AML-193 (cell line): ENCODE results near the gene PPM1H.
A peak's percentile ranks its signal among the peaks of the same experiment; 100 is the strongest.

ENCODE experiments used
- DNase-seq, 2 experiments: peaks; one replicate each; lab custom pipeline; 2025; lab: John Stamatoyannopoulos, UW

PPM1H gene

GRCh38 chr12:62604373-62604772 lies 330.6 kb downstream of the PPM1H start:
- no peak for DNase-seq

GRCh38 chr12:62603811-62604098 lies 331.2 kb downstream of the PPM1H start:
- DNase-seq: no peak

DNA sequence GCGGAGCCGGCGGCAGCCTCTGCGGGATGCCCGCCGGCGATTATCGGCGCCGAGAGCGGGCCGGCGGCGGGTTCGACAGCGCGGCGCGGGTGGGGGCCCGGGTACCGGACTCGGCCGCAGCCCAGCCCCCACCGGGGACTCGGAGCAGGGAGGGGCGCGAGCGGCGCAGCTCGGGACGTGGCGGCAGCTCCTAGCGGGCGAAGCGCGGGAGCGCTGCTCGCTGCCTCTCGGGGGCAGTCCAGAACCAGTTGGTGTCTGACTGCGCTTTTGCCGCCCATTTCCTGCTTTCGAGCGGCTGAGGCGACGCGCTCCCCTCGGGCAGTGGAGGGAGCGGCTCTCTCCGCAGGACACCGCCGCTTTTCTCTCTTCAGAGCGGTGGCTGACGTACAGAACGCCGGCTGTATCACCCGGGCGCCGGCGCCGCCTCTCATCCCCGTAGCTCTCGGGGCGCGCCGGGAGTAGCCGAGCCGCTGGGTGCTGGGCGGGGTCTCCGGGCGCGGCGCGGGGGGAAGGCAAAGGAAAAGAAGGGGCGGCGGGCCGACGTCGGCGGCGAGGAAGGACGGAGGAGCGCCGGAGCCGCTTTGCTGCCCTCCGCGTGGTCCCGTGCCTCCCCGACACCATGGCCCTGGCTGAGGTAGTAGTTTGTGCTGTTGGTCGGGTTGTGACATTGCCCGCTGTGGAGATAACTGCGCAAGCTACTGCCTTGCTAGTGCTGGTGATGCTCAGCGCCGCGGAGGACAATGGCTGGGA lies 331.7 kb downstream of the PPM1H start:
- DNase-seq: peak; percentile 62 to 78

GRCh38 chr12:62602255-62603060 lies 332.5 kb downstream of the PPM1H start:
- peak; percentile 81 to 87 for DNase-seq

DNA sequence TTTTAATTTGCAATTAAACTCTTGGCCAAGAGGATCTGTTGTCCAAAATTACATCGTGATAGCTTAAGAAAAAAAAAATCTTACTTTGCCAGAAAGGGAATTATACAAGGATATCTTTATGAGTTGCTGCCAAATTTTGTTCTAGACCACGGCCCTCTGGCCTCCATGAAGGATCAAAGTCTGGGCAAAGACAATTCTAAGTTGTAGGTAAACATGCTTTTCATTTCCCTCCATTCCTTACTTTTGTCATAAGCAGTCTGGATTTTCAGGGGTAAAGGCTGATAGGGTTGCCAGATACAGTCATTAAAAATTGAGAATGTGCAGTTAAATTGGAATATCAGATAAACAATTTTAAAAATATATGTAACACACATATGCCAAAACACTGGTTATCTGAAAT lies 333.2 kb downstream of the PPM1H start:
- DNase-seq: no peak

DNA sequence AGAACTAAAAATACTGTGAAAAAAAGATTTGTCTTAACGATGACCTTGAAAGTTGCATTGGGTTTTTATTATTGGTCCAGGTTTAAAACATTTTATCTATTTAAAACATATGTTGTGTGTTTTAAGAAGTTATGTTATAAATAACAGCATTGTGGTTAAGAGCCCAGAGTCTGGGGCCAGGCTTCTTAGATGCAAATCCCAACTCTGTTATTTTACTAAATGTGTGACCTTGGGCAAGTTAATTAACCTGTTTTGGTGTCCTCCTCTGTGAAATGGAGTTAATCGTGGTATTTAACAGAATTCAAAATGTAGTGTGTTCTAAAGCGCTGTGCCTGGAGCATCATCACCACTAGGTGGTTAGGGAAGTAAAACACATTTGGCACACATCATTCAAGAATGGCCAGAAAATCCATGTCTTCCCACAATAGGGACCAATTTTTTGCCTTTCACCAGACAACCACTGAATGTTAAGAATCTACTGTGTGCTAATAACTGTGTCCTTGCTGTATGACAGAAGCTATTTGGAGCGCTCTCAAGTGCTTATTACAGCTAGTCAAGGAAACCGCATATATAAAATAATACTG lies 335.0 kb downstream of the PPM1H start:
- no peak for DNase-seq

DNA sequence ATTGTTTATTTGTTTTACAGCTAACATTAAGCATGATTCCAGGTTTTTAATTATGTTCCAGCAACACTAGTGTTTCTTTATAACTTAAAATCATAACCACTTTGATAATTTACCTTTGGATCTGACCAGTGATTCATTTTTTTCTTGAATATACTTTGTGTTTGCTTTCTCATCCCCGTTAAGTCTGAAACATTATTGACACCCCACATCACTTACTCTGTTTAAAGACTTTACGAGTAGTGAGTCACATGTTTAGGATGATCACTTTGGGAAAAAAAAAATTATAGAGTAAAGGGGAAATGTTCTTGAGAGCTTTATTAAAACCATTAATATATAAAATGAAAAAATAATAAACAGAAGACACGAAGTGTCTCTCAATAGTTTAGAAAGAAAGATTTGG lies 336.1 kb downstream of the PPM1H start:
- no peak for DNase-seq

GRCh38 chr12:62597253-62597652 lies 337.7 kb downstream of the PPM1H start:
- DNase-seq: no peak
